ENCODE results near the gene CHRNA9.

CHRNA9 gene

DNA sequence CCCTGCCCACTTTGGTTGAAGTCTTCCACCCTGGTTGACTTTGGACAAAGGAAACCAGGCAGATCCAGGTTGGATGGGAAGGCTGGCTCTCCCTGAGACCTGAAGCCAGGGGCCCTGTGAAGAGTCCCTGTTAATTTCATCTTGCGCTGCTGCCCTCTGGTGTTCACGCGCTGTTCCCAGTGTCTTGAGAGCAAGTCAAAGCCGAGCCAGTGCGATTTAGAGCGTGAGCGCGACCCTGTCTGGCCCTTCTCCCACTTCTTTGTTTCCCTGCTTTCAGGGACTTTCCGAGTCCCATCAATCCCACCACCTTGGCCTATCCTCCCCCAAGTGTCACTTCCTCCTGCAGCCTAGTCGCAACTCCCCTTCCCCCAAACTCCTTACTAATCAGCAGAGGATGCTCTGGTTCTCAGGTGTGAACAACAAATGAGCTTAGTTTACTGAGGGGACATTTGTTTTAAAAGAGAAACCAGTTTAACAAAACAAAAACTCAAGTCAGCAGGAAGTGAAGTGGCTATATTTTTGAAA lies 25.8 kb upstream of the CHRNA9 start:
- peak; percentile 91 to 92 for DNase-seq

DNA sequence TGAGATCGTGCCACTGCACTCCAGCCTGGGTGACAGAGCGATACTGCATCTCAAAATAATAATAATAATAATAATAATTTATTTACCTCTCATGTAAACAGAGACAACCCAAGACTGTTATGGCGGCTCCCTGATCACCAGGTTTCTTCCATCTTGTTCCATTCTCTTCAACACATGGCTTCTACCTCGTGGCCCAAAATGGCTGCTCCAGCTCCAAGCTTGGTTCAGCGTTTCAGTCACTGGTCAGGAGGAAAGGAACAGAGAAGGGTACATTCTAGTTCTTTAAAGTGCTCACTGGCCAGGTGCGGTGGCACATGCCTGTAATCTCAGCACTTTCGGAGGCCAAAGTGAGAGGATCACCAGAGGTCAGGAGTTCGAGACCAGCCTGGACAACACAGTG lies 24.9 kb upstream of the CHRNA9 start:
- DNase-seq: no peak

DNA sequence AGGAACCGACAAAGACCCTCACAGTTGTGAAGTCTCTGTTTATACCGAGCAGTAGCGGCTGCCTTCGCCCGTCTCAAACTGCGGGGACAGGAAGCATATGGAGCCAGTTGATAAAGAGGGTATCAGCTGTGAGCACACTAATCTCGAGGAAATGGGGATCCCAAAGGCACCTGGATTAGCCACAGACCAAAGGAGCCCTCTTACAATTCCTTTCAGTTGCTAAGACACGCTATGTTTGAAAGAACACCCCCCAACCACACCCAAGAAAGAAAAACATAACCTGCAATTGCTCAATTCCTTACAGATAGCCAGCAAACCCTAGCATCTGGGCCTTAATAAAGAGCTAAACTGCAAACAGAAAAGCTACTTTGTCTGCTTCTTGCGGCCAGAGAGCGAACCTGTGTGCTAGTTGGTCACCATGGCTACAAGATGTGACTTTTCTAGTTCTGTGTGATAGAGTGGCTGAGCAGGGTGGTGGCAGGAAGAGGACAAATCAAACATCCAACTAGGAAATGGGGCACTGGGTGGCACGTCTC lies 23.3 kb upstream of the CHRNA9 start:
- DNase-seq: peak; percentile 52 to 58

DNA sequence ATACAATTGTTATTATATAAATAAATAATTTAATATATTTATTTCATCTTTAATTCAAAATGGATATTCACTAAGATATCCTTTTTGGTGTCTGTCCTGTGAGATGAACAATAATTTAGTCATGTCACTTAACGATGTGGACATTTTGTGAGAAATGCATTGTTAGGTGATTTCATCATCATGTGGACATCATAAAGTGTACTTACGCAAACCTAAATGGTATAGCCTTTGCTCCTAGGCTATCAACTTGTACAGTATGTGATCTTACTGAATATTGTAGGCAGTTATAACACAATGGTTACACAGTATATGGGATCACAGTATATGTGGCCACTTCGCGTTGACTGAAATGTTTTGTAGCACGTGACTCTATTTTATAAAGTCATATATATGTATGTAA lies 20.2 kb upstream of the CHRNA9 start:
- no peak for DNase-seq

DNA sequence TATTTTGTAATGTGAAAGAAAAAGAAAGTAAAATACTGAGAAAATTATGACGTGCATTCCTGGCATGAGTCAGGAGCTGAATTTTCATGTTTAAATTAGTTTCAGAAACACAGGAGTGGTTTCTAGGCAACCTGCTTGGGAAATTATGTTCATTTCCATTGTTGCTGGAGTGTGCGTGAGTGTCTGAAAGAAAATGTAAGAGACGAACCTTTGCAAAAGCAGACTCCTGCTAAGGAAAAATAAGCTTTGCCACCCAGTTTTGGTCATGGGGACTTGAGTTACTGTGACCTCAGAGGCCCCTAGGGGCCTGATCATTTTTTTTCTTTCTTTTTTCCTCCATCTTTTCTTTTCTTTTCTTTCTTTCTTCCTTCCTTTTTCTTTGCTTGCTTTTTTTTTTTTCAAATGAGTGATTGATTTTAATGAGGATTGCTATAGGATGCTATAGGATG lies 18.8 kb upstream of the CHRNA9 start:
- DNase-seq: peak; percentile 70 to 84

DNA sequence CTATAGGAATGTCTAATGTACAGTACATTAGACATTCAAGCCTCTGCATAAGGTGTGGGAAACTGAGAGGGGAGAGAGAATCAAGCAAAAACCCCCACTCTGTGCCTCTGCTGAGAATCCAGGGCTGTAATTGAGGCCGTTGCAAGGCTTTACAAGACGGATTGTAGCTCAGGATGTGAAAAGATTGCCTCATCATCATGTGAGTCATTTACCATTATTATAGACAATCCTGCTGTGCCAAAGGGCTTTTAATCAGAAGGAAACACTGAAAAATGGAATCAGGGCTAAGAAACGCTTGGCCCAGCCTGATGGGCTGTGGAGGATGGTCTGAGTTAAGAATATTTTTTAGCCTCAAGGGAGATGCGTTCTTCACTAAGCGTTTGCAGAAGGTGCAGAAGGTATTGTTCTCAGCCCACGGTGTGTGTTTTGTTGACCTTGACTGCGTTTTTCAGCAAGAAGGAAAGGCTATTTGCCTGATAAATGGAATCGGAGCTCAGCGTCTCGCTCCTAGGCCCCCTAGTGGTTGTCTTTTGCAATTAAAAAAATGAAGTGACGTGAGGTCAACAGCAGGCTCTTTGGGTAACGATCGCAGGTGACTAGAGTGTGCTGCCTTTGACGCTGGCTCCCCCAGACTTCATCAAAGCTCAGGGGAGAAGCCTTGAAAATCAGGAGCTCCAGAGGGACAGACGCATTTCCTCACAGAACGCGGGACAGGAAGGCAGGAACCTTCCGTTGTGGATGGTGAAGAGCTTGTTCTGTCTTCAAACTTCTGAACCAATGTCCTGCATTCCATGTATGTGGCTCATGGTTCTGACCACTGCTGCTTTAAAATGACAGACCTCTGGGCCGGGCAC lies 18.1 kb upstream of the CHRNA9 start:
- DNase-seq: peak; percentile 85 to 89

DNA sequence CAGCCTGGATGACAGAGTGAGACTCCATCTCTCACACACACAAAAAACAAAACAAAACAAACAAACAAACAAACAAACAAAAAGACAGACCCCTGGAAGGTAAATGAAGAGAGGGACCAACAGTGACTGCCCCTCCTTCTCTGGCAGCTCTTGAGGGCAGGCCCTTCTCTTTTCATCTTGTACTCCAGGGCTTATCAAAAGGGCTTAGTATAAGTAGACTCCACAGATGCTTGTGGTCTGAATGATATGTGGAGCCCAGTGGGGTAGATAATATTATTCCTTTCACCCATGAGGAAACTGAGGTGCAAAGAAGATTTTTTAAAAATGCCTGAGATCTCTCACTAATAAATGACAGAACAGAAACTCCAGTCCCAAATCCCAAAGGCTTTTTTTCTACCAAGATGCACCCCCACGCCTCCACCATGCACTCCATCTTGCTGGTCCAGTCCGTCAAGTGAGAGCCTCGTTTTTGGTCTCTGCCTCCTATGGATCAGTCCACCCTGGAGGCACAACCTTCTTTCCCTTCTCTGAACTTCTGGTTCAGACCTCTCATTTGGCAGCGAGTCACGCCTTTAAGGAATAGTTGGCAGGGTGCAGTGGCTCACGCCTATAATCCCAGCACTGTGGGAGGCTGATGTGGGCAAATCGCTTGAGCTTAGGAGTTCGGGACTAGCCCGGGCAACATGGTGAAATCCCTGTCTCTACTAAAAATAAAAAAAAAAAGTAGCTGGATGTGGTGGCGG lies 17.0 kb upstream of the CHRNA9 start:
- DNase-seq: no peak

DNA sequence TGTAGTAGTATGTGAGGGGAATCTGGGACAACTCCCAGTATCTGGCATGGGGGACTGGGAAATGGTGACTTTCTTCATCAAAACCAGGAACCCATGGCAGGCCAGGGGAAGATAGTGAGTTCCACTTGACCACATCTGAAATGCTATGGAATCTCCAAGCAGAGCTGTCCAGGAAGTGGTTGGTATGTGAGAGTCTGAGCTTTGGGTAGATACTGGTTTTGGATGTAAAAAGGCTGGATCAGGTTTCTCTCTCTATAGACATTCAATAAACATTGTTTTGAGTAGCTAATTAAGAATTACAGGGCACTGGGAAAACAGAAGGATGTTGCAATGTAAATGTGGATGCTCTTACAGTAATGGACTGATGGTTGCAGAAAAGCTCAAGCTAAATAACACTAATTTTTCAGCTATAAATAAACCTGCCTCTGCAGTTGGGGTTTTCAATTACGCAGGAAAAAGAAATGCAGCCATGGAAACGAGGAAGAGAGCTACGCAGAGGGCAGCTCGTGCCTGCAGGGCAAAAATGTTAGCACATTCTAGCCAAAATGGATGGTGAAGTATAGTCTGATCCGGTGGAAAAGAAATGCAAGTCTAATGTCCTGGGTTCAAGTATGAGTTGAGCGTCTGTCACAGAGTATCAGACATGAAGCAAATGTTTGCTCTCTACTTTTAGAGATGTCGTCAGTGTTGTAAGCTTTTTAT lies 13.4 kb upstream of the CHRNA9 start:
- DNase-seq: no peak

DNA sequence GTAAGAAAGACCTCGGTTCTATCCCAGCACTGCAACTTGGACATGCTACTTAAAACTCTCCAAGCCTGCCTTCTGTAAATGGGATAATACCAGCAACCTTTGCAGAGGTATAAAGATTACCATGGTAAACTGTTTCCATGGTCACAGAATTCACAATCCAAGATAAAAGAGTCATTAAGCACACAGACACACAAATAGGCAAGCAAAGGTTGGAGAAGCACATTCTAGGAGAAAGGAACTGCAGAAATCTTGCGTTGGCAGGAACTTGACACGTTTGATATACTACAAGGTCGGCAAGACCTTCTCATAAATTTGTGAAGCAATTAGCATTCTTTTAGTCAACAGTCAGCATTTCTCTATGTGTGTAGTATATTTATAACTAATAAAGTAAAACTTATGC lies 12.3 kb upstream of the CHRNA9 start:
- no peak for DNase-seq

DNA sequence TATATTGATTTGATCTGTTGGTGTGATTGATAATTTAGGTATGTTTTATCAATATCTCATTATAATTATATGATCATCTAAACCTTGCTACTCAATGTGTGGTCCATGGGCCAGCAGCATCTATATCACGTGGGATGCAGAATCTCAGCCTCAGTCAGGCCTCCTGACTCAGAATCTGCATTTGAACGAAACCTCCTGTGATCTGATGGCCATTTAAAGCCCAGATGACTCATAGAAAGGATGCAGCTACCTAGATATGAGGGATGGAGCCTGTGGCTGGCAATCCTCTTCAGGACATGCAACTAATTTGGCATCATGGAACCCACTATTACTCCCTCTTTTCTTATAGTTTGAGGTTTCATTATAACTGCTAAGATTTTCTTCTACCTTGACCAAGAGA lies 11.3 kb upstream of the CHRNA9 start:
- DNase-seq: no peak

DNA sequence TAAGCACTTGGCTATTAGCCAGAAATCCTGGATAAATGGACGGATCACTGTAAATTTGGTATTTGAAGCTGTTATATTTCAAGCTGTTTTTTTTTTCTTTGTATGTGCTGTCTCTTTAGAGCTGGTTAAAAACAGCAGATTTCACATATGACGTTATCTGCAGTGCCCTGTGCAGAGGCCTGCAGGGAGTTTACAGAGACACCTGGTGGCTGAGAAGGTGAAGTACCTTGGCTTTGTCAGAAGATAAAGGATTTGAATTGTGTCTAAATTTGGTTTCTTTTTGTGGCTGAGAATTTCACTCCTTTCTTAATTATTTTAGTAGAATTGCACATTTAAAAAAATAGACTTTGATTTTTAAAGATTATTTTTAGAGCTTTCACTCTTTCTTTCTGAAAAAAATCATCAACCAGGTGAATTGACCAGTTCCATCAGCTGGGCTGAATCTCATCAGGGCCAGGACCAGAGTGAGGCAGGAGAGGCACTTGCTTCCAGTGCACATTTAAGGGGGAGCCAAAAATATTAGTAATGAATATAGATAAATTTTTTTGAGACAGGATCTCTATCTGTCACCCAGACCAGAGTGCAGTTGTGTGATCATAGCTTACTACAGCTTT lies 9.6 kb upstream of the CHRNA9 start:
- peak; percentile 82 to 85 for DNase-seq

DNA sequence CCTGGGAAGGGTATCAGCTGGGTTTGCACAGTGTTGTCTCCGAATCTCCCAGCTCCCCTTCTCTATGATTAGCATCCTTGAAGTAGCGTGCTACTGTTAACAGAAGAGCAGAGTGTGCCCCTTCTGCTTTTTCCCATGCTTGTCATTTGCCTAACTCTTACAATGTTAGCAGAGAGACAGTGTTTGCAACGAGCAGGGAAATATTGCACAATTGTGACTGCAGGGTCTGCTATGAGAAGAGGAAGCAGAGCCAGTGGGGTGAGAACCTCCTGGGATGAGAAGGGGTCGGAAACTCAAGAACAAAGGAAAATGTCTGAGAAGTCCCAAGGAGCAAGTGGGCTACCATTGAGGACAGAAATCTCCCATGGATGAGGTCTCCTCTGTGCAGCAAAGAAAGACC lies 7.8 kb upstream of the CHRNA9 start:
- peak in 1 of 2 donors; percentile 36 for DNase-seq

DNA sequence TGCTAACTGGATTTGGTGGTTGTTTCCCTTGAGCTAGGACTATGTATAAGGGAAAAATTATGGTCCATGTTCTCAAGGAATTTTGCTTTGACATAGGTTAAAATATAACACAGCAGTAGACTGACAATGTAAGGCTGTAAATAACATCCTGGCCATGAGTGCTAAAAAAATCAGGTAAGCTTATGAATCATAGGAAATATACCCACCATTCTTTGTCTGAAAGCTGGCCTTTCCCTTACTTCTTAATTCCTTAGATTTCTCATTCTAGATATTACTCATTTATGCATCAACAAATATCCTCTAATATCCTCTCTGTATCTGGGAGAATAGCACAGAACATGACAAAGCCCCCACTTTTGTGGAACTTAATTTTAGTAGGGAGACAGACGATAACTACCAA lies 6.8 kb upstream of the CHRNA9 start:
- DNase-seq: no peak

DNA sequence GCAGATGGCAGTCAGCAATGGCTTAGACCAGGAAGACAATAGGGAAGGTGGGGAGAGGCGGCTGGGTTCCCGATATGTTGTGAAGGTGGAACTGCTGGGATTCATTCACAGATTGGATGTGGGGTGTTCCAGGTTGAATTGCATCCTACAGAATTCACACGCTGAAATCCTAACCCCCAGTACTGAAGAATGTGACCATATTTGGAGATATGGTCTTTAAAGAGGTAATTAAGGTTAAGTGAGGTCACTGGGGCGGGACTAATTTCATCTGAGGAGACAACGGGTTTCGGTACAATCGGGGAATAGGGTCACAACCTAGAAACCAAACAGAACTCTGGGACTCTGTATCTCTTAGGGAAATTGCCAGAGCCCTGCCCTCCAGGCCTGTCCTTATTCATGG lies 5.3 kb upstream of the CHRNA9 start:
- DNase-seq: no peak

DNA sequence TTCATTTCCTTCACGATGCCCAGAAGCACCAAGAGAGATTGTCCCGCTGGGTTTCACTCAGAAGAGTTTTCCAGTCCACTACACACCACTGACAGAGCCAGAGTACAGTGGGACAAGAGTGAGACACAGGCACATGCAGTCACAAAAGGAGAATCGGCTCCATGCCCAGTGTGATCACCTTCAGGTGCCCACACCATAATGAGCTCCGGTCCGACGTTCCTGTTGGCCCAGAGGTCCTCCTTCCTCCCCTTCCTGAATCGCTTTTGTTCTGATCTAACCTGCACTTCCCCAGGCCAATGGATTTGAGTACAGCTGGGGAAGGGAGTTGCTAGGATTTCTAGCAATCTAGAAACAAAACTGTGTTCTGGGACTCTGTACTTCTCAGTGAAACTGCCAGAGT lies 4.6 kb upstream of the CHRNA9 start:
- no peak for DNase-seq

DNA sequence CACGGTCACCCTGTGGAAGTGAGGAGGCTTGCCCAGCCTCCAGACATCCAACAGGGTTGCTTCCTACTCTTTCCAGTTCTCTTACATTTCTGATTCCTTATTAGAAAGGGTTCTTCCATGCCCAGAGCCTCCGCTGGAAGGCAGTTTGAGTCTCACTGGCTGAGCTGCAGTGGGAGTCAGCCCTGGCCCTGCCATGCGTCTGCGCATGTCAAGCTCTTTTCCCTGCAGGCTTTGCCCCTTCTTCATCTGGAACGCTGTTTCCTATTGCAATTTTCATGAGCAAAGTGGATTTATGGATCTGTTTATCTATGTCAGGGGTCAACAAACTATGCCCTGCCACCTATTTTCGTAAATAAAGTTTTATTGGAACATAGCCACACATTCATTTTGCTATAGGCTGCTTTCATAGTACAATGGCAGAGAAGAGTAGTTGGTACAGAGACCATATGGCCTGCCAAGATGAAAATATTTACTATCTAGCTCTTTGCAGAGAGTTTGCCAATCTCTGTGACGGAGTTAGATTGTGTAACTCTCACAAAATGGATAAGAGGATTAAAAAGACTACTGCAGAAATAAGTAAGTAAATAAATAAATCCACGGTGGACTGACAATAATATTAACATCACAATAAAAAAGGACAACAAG lies 3.9 kb upstream of the CHRNA9 start:
- no peak for DNase-seq

DNA sequence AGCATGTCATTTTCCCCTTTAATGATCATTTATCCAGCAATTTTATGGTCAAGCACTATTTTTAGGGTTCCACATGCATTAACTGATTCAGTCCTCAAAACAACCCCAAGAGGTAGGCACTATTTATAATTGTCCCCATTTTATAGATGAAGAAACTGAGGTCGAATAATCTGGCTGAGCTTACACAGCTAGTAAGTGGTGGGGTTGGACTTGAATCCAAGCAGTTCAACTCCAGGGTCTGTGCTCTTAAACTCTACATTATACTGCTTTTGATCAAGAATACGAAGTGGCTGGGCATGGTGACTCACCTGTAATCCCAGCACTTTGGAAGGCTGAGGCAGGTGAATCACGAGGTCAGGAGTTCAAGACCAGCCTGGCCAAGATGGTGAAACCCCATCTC lies 3.2 kb upstream of the CHRNA9 start:
- DNase-seq: no peak

DNA sequence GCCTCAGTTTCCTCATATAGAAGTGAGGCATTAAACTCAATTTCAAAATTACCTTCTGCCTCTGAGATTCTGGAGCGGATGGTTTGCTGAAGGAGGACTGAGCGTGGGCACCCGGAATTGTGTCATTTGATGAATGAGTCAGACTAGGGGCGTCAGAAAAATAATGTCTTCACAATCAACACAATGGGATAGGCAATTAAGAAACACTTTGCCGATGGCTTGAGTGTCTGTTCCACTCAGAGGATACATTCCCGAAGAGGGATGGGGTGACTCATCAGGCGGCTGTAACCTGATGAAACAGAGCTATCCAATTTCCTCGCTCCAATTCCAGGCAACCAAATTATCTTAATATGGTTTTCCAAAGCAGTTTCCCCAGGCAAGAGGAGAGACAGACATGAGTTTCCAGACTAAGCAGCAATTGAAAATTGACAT lies 1.2 kb upstream of the CHRNA9 start:
- no peak for DNase-seq

DNA sequence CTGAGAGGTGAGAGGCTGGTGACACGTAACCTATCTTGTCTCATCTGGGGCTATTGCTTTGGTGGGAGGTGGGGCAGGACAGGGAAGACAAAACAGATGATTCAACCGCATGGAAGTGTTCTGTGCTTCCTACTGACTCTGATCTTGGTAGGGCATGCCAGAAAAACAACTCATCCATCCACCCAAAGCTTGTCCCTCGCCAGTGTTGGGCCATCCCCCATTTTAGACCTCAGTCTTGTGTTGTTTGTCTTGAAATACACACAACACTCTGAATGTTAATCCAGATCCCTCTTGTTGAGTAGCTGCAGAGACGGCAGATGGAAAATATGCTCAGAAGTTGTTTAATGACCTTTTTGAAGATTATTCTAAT lies 377 bp downstream of the CHRNA9 start:
- no peak for DNase-seq

DNA sequence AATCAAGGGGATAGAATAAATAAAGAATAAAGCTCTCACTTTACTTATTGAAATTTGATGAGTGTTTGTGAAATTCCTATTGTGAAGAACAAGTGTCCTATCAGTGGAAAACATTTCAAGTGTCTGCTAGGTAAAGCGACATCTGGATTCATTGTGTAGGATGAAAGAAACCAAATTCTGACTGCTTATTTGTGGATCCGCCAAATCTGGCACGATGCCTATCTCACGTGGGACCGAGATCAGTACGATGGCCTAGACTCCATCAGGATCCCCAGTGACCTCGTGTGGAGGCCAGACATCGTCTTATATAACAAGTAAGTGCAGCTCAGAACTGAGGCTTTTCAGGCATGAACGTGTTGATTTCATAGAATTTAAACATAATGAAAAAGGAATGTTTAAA lies 1.9 kb downstream of the CHRNA9 start:
- DNase-seq: no peak

DNA sequence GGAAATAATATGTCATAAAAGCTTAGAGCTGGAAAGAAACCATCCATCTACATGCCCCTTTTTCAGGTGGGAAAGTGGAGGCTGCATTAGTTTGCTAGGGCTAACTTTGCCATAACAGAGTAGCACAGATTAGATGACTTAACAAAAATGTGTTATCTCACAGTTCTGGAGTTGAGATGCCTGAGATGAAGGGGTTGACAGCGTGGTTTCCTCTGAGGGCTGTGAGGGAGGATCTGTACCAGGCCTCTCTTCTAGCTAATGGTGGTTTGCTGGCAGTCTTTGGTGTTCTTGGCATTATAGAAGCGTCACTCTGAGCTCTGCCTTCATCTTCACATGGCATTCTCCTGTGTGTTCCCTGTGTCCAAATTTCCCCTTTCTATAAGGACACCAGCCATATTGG lies 2.4 kb downstream of the CHRNA9 start:
- no peak for DNase-seq

DNA sequence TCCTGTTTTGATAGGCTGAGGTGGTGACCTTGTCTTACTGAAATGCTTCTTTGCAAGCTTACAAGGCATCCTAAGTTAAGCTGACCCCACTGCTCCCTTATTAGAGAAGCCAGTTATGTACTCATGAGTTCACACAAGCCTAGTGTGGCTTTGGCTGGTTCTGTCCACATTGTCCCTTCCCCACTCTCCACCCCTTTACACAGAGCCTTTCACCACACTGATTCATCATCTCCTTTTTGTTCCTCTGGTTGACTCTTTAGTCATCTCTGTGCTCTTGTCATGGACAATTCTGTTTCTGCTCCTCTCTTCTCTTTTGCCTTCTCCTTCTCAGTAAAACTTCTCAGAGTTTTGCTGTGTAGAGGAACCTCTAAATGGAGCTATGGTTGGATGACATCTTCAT lies 4.9 kb downstream of the CHRNA9 start:
- DNase-seq: no peak
